Right lung (tissue), 5 donors: Measurements from ENCODE around the gene DHRS13. TPM values are rescaled to one million over a fixed set of nuclear protein-coding genes. Genes with fewer than 3 reads are reported as not detected.
"Not testable (repeated sequence)": the region's sequence is repeated elsewhere in the genome, so short reads cannot be mapped to it uniquely, and the experiment has no call there.

Source experiments
- DNase-seq, 2 donors: peaks; one replicate each; pipeline ENCODE4 v3.0.0-alpha.2; 2013
- polyA plus RNA-seq, 5 donors: library from polyadenylated mRNA; unstranded; fragments of 120-200 nt; gene quantifications; one replicate each; pipeline versions ENCODE4 v1.2.1 to v1.2.3, GENCODE V29; 2013; ENCODE audit warnings: inconsistent platforms in 1 of 5, low replicate concordance in 1 of 5; ENCODE audit not compliant: insufficient read length in 5 of 5, insufficient read depth in 1 of 5

Gene DHRS13
- polyA plus RNA-seq, 5 donors, result 5.6 to 8.7 (median 6.8) TPM

DNA sequence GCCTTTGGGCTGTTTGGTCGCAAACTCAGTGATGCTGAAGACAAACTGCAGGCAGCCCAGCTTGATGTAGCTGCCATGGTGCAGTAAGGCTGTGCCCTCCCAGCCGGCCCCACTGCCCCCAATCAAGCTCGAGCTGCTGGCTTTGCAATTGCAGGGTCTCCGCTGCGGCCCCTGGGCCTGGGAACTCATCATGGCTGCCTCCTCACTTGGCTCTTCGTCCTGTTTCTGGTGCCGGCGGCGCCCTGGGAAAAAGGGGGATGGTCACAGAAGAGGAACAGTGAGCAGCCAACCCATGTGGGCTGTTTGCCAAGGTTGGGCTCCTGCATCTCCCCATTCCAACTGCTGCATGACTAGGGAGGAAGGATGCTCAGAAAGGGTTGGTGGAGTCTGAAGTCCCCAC is 3.4 kb upstream of the DHRS13 start:
- DNase-seq, result no peak

DNA sequence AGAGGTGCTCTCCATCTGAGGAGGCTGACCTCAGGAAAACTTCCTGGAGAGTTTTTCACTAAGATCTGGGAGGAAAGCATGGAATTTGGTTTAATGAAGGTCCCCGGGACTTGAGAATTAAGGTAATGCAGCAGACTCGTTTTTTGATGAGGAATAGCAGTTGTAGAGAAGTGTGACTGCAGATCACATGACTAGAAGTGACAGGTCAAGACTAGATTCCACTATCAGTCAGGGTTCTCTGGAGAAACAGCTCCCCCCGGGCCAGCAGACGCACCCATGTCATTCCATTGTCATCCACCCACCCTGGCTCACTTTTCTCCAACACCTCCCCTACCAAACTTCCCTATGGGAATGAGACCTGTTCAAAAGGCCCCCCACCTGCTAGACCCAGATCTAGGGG is 1.9 kb upstream of the DHRS13 start:
- no peak for DNase-seq

DNA sequence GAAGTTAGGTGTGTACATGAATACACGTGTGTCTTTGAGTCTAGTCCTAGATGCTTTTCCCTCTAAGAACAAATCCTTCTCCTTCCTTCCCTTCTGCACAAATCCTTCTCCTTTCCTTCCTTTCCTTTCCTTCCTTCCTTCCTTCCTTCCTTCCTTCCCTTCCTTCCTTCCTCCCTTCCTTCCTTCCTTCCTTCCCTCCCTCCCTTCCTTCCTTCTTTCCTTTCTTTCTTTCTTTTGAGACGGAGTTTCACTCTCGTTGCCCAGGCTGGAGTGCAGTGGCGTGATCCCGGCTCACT is 615 bp upstream of the DHRS13 start:
- not testable (repeated sequence) for DNase-seq

DNA sequence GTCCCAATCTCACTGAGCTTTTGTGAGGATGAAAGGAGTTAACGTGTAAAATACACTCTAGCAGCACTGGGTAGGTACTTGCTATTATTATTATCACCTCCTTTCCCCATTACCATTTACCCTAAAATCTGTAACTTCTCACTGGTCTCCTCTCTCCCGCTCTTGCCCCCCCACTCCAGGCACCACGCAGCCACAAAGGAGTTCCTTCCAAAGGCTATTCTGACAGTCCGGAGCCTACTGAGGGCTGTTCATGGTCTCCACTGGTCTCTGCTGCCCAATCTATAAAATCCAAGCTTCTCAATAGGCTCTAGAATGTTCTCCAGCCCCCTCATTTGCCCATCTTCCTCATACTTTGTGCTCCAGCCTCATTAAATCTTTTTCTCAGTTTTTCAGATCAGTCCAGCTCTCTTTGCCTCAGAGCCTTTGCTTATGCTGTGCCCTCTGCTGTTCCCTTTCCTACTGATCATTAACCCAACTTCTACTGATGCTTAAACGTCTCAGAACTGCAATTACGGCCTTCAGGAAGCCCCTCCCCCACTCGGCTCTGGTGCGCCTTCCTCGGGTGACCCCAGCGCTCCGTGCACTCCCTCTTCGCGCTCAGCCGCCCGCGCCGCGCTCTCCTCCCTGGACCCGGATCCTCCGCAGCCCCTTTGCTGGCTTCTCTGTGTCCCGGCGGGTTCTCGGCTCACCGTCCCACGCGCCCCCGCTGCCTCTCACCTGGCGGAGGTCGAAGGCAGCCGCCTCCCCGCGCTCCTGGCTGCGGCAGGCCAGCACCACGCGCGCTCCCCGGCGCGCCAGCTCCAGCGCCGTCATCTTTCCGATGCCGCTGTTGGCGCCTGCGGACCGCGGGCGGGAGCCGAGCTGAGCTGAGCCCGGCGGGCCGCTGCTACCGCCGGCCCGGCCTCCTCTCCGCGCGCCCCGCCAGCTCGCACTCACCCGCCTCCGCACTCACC is 737 bp downstream of the DHRS13 start:
- DNase-seq, result peak in 1 of 2 donors; percentile 33

DNA sequence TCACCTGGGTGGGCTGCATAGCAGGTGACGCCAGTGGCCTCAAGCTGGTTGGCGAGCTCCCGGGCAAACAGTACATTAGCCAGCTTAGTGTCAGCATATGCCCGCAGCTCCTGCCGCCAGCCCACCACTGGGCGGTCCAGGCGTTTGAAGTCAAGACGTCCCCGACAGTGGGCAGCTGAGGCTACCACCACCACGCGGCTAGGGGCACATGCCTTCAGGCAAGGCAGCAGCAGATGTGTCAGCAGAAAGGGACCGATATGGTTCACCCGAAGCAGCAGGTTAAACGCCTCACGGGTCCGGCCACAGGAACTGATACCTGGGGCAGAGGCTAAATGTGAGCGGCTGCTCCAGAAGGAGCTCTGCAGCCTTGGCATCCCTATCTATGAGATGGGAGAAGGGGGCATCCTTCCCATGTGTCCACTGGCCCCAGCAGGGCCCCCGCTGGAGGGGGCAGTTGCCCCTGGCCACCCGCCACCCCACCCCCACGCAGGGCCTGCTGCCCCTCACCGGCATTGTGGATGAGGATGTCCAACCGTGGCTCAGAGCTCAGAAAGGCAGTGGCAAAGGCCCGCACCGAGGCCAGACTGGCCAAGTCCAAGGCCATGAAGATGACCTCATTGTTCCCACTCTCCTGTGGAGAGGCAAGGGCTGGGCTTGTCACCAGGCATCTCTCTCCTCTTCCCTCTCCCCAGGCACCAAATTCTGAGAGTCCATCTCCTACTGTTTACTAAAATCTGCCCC is 1.7 kb downstream of the DHRS13 start:
- no peak for DNase-seq

DNA sequence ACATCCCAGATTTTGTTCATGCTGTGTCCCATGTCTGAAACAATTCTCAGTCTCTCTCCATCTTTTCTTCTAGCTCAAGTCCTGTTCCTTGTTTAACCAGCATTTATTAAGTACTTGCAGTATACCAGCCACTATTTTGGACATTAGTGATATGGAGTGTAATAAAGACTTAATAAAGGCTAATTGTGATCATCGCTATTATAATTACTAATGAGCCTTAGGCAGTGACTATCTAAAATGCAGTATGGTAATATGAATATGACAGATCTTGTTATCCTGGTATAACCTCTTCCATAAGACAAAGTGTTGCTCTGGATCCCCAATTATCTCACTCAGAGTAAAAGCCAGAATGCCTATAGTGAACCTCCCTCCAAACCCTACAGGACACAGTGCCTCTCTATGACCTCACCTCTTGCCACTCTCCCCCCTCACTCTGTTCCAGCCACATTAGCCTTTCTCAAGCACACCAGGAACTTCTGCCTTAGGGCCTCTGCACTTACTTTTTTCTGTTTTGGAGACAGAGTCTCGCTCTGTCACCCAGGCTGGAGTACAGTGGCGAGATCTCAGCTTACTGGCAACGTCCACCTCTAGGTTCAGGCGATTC is 3.6 kb downstream of the DHRS13 start:
- no peak for DNase-seq

DNA sequence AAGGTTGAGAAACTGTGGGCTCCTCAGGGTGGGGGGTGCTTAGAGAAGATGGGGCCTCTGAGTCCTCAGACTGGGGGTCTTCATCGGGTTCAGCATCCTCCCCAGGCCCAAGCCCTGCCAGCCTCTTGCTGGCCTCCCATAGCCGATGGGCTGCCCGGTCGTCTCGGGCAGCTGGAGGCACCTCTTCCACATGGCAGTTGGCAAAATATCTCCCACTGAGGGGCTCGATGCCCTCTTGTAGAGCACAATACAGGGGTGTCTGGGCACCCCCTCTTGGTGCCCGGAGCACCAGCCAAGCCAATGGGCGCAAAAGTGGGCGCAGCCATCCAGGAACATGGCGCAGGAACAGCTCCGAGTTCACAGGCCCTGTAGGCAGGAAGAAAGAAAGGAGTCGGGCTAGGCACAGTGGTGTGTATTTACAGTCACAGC is 4.3 kb downstream of the DHRS13 start:
- DNase-seq, result no peak

DNA sequence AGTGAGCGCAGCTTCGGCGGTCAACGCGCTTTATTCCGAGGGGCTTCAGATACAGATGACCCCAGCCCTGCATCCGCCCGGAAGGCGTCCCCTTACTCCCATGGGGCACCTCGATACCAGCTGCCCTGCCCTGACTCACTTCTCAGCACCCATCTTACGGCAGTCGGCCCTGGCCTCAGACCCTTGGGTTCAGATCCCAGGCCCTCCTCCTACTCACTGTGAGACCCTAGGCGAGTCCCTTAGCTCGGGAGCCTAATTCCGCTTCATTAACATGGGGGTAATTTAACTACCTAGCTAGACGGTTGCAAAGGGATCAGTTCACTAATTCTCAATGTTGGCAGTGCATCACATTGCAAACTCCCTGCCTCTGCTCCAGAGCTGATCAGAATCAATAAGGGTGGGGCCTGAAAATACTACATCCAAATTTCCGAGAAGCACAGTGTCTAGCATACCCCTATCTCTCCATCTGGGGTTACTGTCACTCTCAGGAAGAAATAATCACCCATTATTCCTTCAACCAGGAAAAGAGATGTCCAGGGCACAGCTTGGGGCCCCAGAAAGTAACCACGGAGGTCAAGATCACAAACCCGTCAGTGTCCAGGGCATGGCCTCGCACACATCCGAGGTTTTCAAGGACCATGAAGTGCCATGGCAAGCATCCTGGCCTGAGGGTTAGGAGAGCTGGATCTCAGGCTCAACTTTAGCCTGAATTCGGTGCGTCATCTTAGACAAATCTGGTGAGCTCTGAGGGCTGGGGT is 4.9 kb downstream of the DHRS13 start:
- no peak for DNase-seq

DNA sequence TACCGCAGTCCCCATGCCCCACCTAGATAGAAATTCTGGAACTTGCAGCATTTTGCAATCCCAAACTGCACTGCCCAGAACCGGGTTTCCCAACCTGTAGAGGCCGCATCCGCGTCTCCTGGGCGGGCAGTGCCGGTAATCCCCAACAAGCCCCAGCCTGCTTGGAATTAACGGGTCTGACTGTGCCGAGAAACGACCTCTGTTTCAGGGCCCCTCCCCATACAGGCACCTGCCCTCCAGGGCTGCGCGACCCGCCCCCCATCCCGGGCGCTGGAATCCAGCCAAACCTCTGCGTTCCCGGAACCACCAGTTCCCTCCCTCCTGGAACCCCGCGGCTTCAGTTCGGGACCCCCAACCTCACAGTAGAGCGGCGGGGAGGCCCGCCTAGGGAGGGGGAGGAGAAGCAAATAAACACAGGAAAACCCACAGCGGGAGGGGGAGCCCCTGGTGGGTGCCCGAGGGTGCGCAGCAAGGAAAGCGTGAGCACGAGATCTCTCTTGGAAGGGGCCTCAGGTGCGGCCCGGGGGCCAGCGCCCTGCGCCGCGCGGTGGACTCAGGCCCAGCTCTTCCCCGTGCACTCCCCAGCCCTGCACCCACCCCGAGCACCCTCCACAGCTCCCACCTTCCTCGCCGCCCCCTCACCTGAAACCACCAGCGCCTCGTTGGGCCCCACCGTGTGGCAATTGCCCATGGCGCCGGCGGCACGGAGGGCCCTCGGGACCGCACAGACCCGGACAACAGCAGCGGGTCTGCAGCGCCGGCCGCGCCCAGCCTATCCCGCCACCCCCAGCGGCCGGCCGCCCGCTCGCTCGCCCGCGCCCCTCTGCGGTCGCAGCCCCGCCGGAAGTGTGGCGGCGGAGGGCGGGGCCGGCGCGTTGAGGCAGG is 5.8 kb downstream of the DHRS13 start, which contains the start of gene FLOT2:
FLOT2 (minus strand) TSS at position 850 of the 885 bp plus-strand sequence; CDS start at position 691, 159 bp downstream.
- peak; percentile 30 to 42 for DNase-seq

DNA sequence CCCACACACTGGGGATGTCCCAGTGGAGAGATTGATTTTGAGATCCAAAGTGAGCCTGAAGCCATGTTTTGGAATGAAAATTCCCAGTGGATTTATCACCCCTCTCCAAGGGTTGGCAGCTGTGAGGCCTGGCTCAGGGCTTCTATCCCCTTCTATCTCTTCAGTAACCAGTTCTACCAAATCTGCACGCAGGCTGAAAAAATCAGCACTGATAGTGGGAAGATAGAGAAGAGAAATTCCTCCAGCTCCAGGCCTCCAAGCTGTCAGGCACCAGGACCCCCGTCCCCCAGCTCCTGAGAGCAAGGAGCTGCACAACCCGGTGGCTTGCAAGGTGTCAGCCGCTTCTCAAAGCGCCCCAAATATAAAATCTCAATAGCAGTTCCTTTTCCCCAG is 6.4 kb downstream of the DHRS13 start:
- DNase-seq, result no peak

DNA sequence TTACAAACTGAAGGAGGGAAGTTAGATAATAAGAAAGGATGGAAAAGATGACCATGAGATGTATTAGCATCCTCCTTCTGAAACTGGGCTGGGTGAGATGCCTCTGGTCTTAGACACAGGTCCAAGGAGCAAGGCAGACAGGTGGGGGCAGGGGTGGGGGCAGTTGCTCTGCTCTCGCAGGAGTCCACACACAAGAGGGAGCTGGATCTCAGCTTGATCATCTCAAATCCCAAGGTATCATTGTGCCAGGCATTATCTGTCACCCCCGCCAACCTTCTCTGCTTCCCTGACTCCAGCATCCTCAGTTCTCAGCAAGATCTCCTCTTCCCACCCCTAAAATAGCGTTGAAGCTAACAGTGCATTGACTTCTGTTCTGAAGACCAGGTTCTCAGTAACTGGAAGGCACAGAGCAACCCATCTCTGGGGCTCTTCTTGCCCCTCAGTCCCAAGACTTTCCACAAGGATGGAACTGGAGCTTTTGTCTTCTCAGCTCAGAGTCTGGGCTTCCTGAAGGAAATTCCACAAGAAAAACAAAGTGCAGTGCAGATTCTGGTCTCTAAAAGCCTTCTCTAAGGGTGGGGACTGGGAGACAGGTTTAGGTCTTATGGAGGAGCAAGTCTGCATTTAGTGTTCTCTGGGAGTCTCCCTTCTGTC is 7.0 kb downstream of the DHRS13 start:
- DNase-seq, result no peak

DNA sequence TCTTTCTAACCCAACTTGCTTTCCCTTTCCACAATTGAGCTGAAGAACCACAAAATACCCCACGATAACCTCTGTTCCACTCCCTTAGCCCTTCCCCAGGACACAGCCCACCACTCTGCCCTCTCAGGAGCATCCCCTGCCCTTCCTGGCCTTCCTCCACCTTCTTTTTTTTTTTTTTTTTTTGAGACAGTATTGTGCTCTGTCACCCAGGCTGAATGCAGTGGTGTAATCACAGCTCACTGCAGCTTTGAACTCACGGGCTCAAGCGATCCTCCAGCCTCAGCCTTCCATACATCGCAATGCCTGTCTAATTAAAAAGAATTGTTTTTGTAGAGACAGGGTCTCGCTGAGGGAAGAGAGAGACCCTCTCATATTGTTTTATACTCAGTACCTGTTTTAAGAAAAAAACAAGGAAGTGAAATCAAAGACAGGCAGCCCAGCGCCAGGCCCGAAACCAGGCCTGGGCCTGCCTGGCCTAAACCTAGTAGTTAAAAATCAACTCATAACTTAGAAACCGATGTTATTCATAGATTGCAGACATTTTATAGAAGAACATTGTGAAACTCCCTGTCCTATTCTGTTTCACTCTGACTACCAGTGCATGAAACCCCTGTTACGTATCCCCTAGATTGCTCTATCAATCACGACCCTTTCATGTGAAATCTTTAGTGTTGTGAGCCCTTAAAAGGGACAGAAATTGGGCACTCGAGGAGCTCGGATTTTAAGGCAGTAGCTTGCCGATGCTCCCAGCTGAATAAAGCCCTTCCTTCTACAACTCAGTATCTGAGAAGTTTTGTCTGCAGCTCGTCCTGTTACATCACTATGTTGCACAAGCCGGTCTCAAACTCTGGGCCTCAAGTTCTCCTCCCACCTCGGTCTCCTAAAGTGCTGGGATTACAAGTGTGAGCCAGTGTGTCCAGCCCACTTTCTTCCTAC is 9.4 kb downstream of the DHRS13 start:
- DNase-seq, result not testable (repeated sequence)

DNA sequence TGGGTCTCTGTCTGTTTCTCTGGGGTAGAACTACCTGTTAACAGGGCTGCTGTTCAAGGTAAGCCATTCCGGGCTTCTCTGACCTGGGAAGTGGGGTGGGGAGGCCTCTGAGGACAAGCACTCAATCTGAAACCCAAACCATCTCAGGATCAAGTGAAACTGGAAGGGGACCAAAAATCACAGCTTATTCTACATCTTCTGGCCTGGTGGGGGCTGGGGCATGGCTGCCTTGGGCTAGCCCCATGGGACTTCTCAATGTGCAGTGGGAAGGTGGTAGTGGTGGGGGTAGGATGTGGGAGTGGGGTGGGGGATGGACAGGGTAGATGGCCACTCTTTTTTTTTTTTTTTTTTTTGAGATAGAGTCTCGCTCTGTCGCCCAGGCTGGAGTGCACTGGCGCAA is 10.9 kb downstream of the DHRS13 start:
- no peak for DNase-seq

DNA sequence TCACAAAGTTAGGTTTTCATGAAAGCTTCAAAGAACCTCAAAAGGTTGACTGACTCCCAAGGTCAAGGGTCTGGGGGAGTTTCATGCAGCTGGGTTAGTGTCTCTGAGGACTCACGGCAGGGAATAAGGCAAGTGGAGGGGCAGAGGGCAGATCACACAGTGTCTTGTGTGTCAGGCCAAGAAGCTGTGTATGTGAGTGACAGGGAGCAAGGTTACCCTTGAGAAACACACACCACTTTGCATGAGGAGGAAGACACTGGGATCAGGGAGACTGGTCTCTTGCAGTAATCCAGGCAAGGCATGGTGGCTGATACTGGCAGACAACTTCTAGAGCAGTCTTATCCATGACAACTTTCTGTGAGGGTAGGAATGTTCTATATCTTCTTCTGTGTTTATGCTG is 11.7 kb downstream of the DHRS13 start:
- no peak for DNase-seq

DNA sequence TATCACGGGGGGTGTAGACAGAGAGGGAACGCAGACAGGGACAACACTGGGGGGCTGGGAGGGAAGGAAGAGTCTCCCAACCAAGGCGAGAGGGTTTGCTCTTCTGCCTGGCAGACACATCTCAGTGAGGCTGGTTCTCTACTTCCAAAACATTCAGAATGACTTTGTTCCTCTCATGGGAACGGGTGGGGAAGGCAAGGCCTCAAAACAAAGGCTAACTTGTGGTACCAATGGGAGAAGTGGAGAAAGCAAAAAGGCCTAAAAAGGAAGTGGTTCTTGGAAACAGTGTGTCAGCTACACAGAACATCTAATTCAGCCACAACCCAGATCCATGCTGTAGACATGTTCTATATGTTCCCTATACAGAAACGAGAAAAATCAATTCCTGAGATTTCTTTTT is 12.9 kb downstream of the DHRS13 start:
- no peak for DNase-seq

DNA sequence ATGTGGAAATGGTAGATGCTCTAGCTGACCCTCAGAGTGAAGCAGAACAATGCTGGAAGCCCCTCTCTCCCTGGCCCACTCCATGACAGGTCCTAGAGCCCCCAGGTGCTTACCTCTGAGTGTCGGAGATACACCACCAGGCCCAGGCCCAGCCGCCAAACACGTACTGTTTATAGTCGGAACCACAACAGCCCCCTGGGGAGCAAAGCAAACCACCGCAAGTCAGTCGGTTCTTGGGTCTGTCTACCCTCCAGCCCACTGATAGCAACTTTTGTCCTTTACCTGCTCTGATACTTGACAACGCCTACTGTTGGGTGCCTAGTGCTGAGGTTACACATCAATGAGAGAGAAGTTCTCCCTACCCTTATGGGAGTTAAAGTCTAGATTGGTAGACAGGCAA is 14.0 kb downstream of the DHRS13 start:
- DNase-seq, result no peak

DNA sequence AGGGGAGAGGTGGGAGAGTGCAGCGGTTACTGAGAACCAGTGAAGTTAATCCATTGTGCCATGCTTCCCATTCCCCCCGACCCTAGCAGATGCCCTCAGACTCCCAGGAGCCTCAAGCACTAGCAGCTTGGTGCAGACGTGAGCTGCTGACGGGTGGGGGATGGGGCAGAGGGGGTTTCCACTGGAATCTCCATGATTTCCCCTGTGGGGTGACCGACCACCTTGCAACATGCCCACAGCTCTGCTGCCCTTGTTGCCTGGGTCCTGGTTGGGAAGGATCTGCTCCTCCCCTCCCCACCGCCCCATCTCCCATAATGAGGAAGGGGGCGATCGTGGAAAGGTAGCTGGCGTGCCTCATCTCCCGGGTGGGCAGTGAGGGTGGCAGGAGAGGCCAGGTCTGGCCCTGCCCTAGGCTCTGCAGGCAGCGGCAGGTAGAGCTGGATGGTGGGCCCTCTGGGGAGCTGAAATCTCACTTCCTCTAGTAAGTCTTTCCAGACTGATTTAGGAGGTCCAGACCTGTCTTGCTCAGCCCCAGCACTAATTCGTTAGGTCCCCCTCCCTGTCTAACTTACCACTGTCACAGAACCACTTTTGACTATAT is 14.9 kb downstream of the DHRS13 start:
- no peak for DNase-seq

DNA sequence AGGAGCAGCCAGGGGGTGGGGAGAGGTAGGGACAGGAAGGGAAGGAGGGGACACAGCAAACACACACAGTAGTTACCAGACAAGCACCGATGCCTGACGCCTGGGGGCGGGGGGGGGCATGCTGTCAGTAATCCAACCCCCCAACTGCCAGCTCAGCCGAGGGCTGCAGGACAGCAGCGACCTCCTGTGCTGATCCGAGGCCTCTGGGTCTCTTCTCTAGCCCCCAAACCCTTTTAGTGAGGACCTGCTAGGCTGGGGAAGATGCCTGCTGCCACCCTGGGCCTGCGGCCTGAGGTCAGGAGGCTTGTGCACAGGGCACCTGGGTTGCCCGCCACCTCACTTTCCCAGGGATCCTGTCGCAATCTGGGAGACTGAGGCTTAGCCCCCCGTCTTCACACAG is 16.9 kb downstream of the DHRS13 start:
- no peak for DNase-seq

DNA sequence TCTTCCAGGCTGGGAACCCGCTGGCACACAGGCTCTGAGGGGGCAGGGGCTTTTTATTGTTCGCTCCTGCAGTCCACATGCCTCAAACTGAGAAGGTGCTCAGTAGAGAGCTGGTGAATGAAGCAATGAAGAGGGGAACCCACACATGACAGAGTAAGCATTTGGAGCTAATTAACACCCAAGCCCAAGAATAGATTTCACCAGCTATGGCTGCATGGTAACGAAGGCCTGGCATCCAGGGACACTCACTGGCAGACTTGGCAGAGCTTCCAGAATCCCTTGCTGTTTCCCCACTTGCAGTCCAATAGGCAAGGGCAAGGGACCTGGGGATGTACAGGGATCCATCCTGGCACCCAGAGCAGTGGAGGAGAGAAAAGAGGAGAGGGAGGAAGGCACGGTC is 17.5 kb downstream of the DHRS13 start:
- DNase-seq, result no peak
